PFSK-1 (cell line): ENCODE data around the gene CACNA1F.

ENCODE experiments used
- FOXP2 ChIP-seq: optimal IDR thresholded peaks from 2 replicates; pipeline ENCODE3; 2011; ENCODE audit warnings: borderline replicate concordance, control low read depth, inconsistent platforms; ENCODE audit not compliant: insufficient read depth; ENCODE audit errors: extremely low read length, extremely low read depth
- POLR2AphosphoS5 ChIP-seq: IDR thresholded peaks from 2 replicates; pipeline ENCODE4 v1.6.1; 2012; ENCODE audit warnings: low read depth, mild to moderate bottlenecking, control low read depth, low read length, moderate library complexity
- REST ChIP-seq, 2 experiments: IDR thresholded peaks; 2 replicates each; pipeline versions ENCODE4 v1.6.1 to v1.8.0; 2011 to 2012; ENCODE audit warnings: low read depth in 2 of 2, low read length in 2 of 2, control low read depth in 1 of 2, inconsistent platforms in 1 of 2, mild to moderate bottlenecking in 1 of 2, moderate library complexity in 1 of 2; ENCODE audit not compliant: insufficient read depth in 1 of 2
- SIN3A ChIP-seq: IDR thresholded peaks from 2 replicates; pipeline ENCODE4 v1.6.1; 2012; ENCODE audit warnings: mild to moderate bottlenecking, low read length, moderate library complexity, borderline replicate concordance; ENCODE audit not compliant: insufficient read depth
- TAF1 ChIP-seq: IDR thresholded peaks from 2 replicates; pipeline ENCODE4 v1.6.1; 2012; ENCODE audit warnings: low read length, control low read depth, borderline replicate concordance; ENCODE audit not compliant: insufficient read depth

GRCh38 chrX:49256268-49256995, 23.3 kb upstream of the CACNA1F start:
- TF ChIP-seq POLR2AphosphoS5, result no peak
- no peak for TF ChIP-seq TAF1
- no peak for TF ChIP-seq REST (IDR thresholded peaks at IDR 0.05; ENCODE audit: insufficient read depth in 1 of 2, low read depth in 2 of 2, low read length in 2 of 2)
- TF ChIP-seq SIN3A, result no peak
- no peak for TF ChIP-seq FOXP2
